ENCODE data around the gene PRSS2.

GRCh38 chr7:142795339-142795863 is 24.6 kb downstream of the PRSS2 start:
- TF ChIP-seq GATA2 (IDR thresholded peaks at IDR 0.05; ENCODE audit: low read depth, low read length), result no peak
- no peak for TF ChIP-seq GATA3 (IDR thresholded peaks at IDR 0.05; ENCODE audit: low read depth, low read length)
